DND-41 (cell line): ENCODE results near the gene NIPAL3.

Experiments
- ATAC-seq: fragments of 200-7000 bp; cut with Tn5 transposase; 3 replicates; pipeline ENCODE4 v1.9.1; 2021; ENCODE audit warnings: low read depth; ENCODE audit not compliant: insufficient read depth
- DNase-seq: peaks from one replicate; pipeline ENCODE4 v3.0.0-alpha.2; 2020
- H2AFZ ChIP-seq: 2 replicates; pipeline ENCODE4 v1.6.0; 2012; ENCODE audit warnings: low read depth, low read length
- H3K27ac ChIP-seq: 2 replicates; pipeline ENCODE4 v1.5.1; 2012; ENCODE audit warnings: low read length, inconsistent platforms
- H3K27me3 ChIP-seq: fragments of 200-600 bp; sonication (generic); 2 replicates; pipeline ENCODE4 v1.6.0; 2012; ENCODE audit warnings: low read length, mild to moderate bottlenecking, inconsistent platforms; ENCODE audit not compliant: insufficient read depth, poor library complexity
- H3K36me3 ChIP-seq: 2 replicates; pipeline ENCODE4 v1.5.1; 2012; ENCODE audit warnings: low read length, inconsistent platforms; ENCODE audit not compliant: insufficient read depth
- H3K4me1 ChIP-seq: 2 replicates; pipeline ENCODE4 v1.5.1; 2012; ENCODE audit warnings: mild to moderate bottlenecking, low read length; ENCODE audit not compliant: insufficient read depth
- H3K4me2 ChIP-seq: 2 replicates; pipeline ENCODE4 v1.6.0; 2012; ENCODE audit warnings: mild to moderate bottlenecking, moderate library complexity, low read length, inconsistent platforms; ENCODE audit not compliant: insufficient read depth
- H3K4me3 ChIP-seq, 2 experiments: fragments of 200-600 bp in 1 of 2; shearing (Covaris generic) in 1 of 2; 2 replicates each; pipeline ENCODE4 v1.5.1; 2012 to 2016; ENCODE audit warnings: inconsistent platforms in 2 of 2, low read length in 2 of 2, mild to moderate bottlenecking in 2 of 2, low read depth in 1 of 2, moderate library complexity in 1 of 2
- H3K79me2 ChIP-seq: 2 replicates; pipeline ENCODE4 v1.6.0; 2012; ENCODE audit warnings: low read length, inconsistent platforms; ENCODE audit not compliant: insufficient read depth
- H3K9ac ChIP-seq: 2 replicates; pipeline ENCODE4 v1.6.0; 2012; ENCODE audit warnings: low read depth, mild to moderate bottlenecking, inconsistent platforms, low read length, moderate library complexity
- H3K9me3 ChIP-seq: 2 replicates; pipeline ENCODE4 v1.5.1; 2012; ENCODE audit warnings: low read length, moderate library complexity, mild to moderate bottlenecking, inconsistent platforms; ENCODE audit not compliant: insufficient read depth, severe bottlenecking
- H4K20me1 ChIP-seq: 2 replicates; pipeline ENCODE4 v1.6.0; 2012; ENCODE audit warnings: low read length; ENCODE audit not compliant: insufficient read depth
- EZH2 ChIP-seq: IDR thresholded peaks from 3 replicates; pipeline ENCODE4 v1.6.1; 2012; ENCODE audit warnings: borderline replicate concordance, low read depth, mild to moderate bottlenecking, moderate library complexity, low read length, inconsistent platforms; ENCODE audit not compliant: severe bottlenecking
- TF ChIP-seq, protein P1 (sequence below): IDR thresholded peaks from 2 replicates; pipeline ENCODE4 v1.5.1; 2012; ENCODE audit warnings: borderline replicate concordance, low read length, moderate library complexity, mild to moderate bottlenecking; ENCODE audit not compliant: poor library complexity, severe bottlenecking; ENCODE audit errors: extremely low read depth

NIPAL3 gene

GRCh38 chr1:24391882-24392603 lies 23.6 kb upstream of the NIPAL3 start:
- no peak overlapping the region for H3K9ac ChIP-seq
- no peaks in the 10 kb centered on the region for H3K9me3 ChIP-seq
- H3K4me3 ChIP-seq, result no peak overlapping the region
- H4K20me1 ChIP-seq, result 0 out of 2 replicates have a peak, but pooled peaks cover 4% of the 10 kb centered on the region
- H3K27ac ChIP-seq, result no peak overlapping the region
- DNase-seq (peak; percentile 51), ATAC-seq (peak; percentile 80)
- no peaks in the 10 kb centered on the region for H3K36me3 ChIP-seq
- no peak overlapping the region for H2AFZ ChIP-seq
- peaks cover 22% of the 10 kb centered on the region for H3K27me3 ChIP-seq
- TF ChIP-seq, protein P1, sequence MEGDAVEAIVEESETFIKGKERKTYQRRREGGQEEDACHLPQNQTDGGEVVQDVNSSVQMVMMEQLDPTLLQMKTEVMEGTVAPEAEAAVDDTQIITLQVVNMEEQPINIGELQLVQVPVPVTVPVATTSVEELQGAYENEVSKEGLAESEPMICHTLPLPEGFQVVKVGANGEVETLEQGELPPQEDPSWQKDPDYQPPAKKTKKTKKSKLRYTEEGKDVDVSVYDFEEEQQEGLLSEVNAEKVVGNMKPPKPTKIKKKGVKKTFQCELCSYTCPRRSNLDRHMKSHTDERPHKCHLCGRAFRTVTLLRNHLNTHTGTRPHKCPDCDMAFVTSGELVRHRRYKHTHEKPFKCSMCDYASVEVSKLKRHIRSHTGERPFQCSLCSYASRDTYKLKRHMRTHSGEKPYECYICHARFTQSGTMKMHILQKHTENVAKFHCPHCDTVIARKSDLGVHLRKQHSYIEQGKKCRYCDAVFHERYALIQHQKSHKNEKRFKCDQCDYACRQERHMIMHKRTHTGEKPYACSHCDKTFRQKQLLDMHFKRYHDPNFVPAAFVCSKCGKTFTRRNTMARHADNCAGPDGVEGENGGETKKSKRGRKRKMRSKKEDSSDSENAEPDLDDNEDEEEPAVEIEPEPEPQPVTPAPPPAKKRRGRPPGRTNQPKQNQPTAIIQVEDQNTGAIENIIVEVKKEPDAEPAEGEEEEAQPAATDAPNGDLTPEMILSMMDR, result peak; percentile 79
- no peak for TF ChIP-seq EZH2
- no peaks in the 10 kb centered on the region for H3K79me2 ChIP-seq
- no peak overlapping the region for H3K4me2 ChIP-seq
- no peaks in the 10 kb centered on the region for H3K4me1 ChIP-seq

- DNase-seq (no peak), ATAC-seq (no peak)
- Histone ChIP-seq H3K79me2 (no peaks in the 10 kb centered on the region), H2AFZ (no peak overlapping the region), H4K20me1 (0 out of 2 replicates have a peak, but pooled peaks cover 4% of the 10 kb centered on the region), H3K27me3 (peaks cover 22% of the 10 kb centered on the region), H3K36me3 (no peaks in the 10 kb centered on the region), H3K4me1 (no peaks in the 10 kb centered on the region), H3K27ac (no peak overlapping the region), H3K9me3 (no peaks in the 10 kb centered on the region), H3K4me3 (no peak overlapping the region), H3K9ac (no peak overlapping the region), H3K4me2 (no peak overlapping the region)
- TF ChIP-seq EZH2, result no peak
- TF ChIP-seq, protein P1, result no peak
Observed at GRCh38 chr1:24392604-24392946, 23.0 kb upstream of the NIPAL3 start.

DNA sequence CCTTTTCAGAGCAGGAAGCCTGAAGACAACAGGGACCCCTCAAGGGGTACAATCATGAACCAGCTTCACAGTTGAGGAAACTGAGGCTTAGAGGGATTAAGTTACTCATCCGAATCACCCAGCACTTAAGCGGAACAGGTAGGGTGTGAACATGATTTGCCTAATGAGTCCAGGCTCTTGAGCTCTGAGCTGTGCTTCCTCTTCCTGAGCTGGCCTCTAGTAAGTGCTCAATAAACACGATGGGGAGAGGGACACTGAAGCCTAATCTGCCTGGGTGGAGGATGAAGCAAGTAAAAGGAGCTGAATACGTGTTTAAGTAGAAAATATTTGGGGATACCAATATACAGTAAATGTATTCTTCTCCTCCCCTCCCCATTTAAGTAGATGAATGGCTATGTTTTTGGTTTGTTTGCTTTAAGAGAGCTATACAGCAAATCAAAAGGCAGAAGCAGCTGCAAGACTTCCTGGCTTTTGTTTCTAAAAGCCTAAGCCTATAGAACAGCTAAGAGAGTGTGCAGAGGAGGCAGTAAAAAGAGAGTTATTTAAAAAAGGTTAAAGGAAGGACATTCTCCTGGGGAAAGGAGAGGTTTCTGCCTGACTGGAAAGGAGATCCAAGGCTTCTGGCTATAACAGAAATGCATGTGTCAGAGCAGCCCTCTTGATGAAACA lies 22.5 kb upstream of the NIPAL3 start:
- H3K4me3 ChIP-seq, result no peak overlapping the region
- H4K20me1 ChIP-seq, result 0 out of 2 replicates have a peak, but pooled peaks cover 4% of the 10 kb centered on the region
- H3K9me3 ChIP-seq, result no peaks in the 10 kb centered on the region
- H3K9ac ChIP-seq, result no peak overlapping the region
- H3K27me3 ChIP-seq, result peaks cover 25% of the 10 kb centered on the region
- TF ChIP-seq, protein P1, result no peak
- no peak for TF ChIP-seq EZH2
- DNase-seq (no peak), ATAC-seq (no peak)
- no peaks in the 10 kb centered on the region for H3K79me2 ChIP-seq
- H3K4me1 ChIP-seq, result no peaks in the 10 kb centered on the region
- H3K4me2 ChIP-seq, result no peak overlapping the region
- no peaks in the 10 kb centered on the region for H3K36me3 ChIP-seq
- no peak overlapping the region for H2AFZ ChIP-seq
- H3K27ac ChIP-seq, result no peak overlapping the region
